ENCODE measurements around the gene MYH6. TPM values are rescaled to one million over a fixed set of nuclear protein-coding genes. Genes with fewer than 3 reads are reported as not detected.
"Not testable (repeated sequence)": the region's sequence is repeated elsewhere in the genome, so short reads cannot be mapped to it uniquely, and the experiment has no call there.

The MYH6 gene
- not detected for total RNA-seq

- intact Hi-C loops (cut with DNase I) = no loop called here
- no peak within 1 kb of the TSS for H3K4me3 ChIP-seq
- no peaks in the 10 kb centered on the region for H3K9me3 ChIP-seq
- H3K27me3 ChIP-seq = peaks cover 0 to 66% (median 0%) of the 10 kb centered on the region in 4 donors
- no peak within 1 kb of the TSS for H3K27ac ChIP-seq
- no peaks in the 10 kb centered on the region for H3K4me1 ChIP-seq
- WGBS, 2 donors = 69 to 75% methylated on average over 14 of the region's 15 CpGs
- TF ChIP-seq CTCF (IDR thresholded peaks at IDR 0.05) (no peak), POLR2A (IDR thresholded peaks at IDR 0.05) (no peak)
- no peaks in the 10 kb centered on the region for H3K36me3 ChIP-seq
- DNase-seq = no peak
Observed at GRCh38 chr14:23407516-23408306, at the start of gene MYH6. MYH6 (minus strand) TSS chr14:23408273; CDS start chr14:23407223, 1,050 bp downstream.

- intact Hi-C loops (cut with DNase I) = not testable (repeated sequence)
Observed at GRCh38 chr14:23456883-23457586, 49.0 kb upstream of the MYH6 start.

GRCh38 chr14:23454445-23454856 is 46.4 kb upstream of the MYH6 start:
- intact Hi-C loops (cut with DNase I) = no loop called here
- Histone ChIP-seq H3K4me3 (no peak overlapping the region), H3K27me3 (peaks cover 0 to 35% (median 0%) of the 10 kb centered on the region in 4 donors), H3K9me3 (no peaks in the 10 kb centered on the region), H3K27ac (no peak overlapping the region), H3K4me1 (peaks cover 0 to 7% (median 0%) of the 10 kb centered on the region in 3 donors), H3K36me3 (no peaks in the 10 kb centered on the region)
- DNase-seq = no peak
- 7 to 31% methylated on average over 1 of the region's 1 CpG for WGBS, 2 donors
- no peak for TF ChIP-seq POLR2A (IDR thresholded peaks at IDR 0.05)
- TF ChIP-seq CTCF (IDR thresholded peaks at IDR 0.05) = no peak

More at GRCh38 chr14:23456883-23457586, 49.0 kb upstream of the MYH6 start:
- WGBS, 2 donors = 78 to 88% methylated on average over 11 of the region's 11 CpGs
- not testable (repeated sequence) for H3K4me1 ChIP-seq, H3K9me3 ChIP-seq, H3K27ac ChIP-seq, DNase-seq, H3K36me3 ChIP-seq, H3K4me3 ChIP-seq
- peaks cover 0 to 38% (median 0%) of the 10 kb centered on the region in 4 donors for H3K27me3 ChIP-seq

- H3K36me3 ChIP-seq = no peaks in the 10 kb centered on the region
- intact Hi-C loops (cut with DNase I) = no loop called here
- no peak overlapping the region for H3K27ac ChIP-seq
- peaks cover 0 to 28% (median 0%) of the 10 kb centered on the region in 4 donors for H3K27me3 ChIP-seq
- DNase-seq = no peak
- no peak for TF ChIP-seq CTCF (IDR thresholded peaks at IDR 0.05)
- TF ChIP-seq POLR2A (IDR thresholded peaks at IDR 0.05) = no peak
- WGBS, 2 donors = 74 to 76% methylated on average over 2 of the region's 2 CpGs
- H3K4me3 ChIP-seq = no peak overlapping the region
- H3K9me3 ChIP-seq = no peaks in the 10 kb centered on the region
- H3K4me1 ChIP-seq = peaks cover 0 to 16% (median 0%) of the 10 kb centered on the region in 3 donors
Observed at GRCh38 chr14:23452237-23452636, 44.2 kb upstream of the MYH6 start.

GRCh38 chr14:23450379-23450778 is 42.3 kb upstream of the MYH6 start:
- intact Hi-C loops (cut with DNase I) = no loop called here
- no peak for DNase-seq
- Histone ChIP-seq H3K4me3 (no peak overlapping the region), H3K9me3 (no peaks in the 10 kb centered on the region), H3K4me1 (peaks cover 0 to 30% (median 6%) of the 10 kb centered on the region in 3 donors), H3K27me3 (peaks cover 0 to 22% (median 0%) of the 10 kb centered on the region in 4 donors), H3K27ac (no peak overlapping the region), H3K36me3 (no peaks in the 10 kb centered on the region)
- 65 to 66% methylated on average over 2 of the region's 2 CpGs for WGBS, 2 donors
- TF ChIP-seq CTCF (IDR thresholded peaks at IDR 0.05) (no peak), POLR2A (IDR thresholded peaks at IDR 0.05) (no peak)

Data from esophagus squamous epithelium (tissue), 5 donors.